Neuron (in vitro differentiated cells): ENCODE data around the gene ROBO4.

ENCODE experiments used
- H2AFZ ChIP-seq: one replicate; pipeline ENCODE4 v1.6.1; 2013; ENCODE audit warnings: low read depth, mild to moderate bottlenecking, inconsistent platforms, low read length, moderate library complexity
- H3K27me3 ChIP-seq: one replicate; pipeline ENCODE4 v1.6.1; 2013; ENCODE audit warnings: low read length; ENCODE audit not compliant: insufficient read depth
- H3K36me3 ChIP-seq: one replicate; pipeline ENCODE4 v1.6.1; 2013; ENCODE audit warnings: low read length; ENCODE audit not compliant: insufficient read depth
- H3K4me1 ChIP-seq: one replicate; pipeline ENCODE4 v1.6.1; 2013; ENCODE audit warnings: low read length; ENCODE audit not compliant: insufficient read depth
- H3K4me3 ChIP-seq: 2 replicates; pipeline ENCODE4 v1.5.1; 2013; ENCODE audit warnings: mild to moderate bottlenecking, low read length, moderate library complexity
- H3K9me3 ChIP-seq: one replicate; pipeline ENCODE4 v1.6.1; 2013; ENCODE audit warnings: low read length

ROBO4 gene

DNA sequence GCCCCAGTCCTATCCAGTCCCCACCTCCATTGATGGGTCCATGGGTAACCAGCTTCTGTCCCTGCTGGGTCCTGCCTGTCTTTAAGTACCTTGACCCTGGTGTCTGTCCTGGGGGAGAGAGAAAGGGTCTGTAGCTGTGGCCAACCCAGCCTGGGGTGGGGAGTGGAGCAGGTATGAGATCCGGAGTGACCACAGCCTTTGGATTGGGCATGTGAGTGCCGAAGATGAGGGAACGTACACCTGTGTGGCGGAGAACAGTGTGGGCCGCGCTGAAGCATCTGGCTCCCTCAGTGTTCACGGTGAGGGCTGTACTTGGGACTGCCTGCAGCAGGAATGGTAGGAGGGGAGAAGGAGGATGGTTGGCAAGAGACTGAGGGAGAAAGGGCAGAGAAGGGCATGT, 27.2 kb downstream of the ROBO4 start:
- Histone ChIP-seq H3K27me3 (peaks cover 94% of the 10 kb centered on the region), H3K36me3 (no peaks in the 10 kb centered on the region), H2AFZ (no peak overlapping the region), H3K4me3 (no peak overlapping the region), H3K4me1 (peaks cover 11% of the 10 kb centered on the region), H3K9me3 (no peaks in the 10 kb centered on the region)

DNA sequence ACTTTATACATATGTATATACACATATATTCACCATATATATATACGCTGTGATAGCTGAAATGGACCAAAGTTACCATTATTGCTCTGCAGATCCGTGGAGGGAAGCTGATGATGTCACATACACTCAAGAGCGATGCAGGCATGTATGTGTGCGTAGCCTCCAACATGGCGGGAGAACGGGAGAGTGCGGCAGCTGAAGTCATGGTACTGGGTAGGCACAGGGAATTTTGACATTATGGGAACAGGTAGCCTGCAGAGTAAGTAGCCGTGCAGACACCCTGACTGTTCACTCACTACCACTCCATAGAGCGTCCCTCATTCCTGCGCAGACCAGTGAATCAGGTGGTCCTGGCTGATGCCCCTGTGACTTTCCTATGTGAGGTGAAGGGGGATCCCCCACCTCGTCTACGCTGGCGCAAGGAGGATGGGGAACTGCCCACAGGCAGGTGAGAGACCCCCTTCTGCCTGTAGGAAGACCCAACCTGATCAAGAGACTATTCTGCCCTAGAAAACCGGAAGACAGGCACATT, 27.7 kb downstream of the ROBO4 start:
- Histone ChIP-seq H3K9me3 (no peaks in the 10 kb centered on the region), H2AFZ (no peak overlapping the region), H3K36me3 (no peaks in the 10 kb centered on the region), H3K4me3 (no peak overlapping the region), H3K27me3 (peaks cover 94% of the 10 kb centered on the region), H3K4me1 (peaks cover 16% of the 10 kb centered on the region)

DNA sequence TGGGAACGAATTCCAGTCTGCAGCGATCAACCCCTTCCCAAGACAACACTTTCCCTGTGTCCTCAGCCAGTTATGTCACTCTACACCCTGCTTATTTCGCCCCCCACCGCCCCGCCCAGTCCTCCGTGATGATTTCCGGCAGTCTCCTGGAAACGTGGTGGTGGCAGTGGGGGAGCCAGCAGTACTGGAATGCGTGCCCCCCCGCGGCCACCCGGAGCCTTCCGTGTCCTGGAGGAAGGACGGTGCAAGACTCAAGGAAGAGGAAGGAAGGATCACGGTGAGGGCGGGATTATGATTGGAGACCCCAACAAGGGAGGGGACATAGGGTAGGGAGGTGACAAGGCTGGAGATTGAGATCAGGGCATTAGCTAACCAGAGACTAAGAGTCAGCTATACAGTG, 28.3 kb downstream of the ROBO4 start:
- no peak overlapping the region for H3K4me3 ChIP-seq

DNA sequence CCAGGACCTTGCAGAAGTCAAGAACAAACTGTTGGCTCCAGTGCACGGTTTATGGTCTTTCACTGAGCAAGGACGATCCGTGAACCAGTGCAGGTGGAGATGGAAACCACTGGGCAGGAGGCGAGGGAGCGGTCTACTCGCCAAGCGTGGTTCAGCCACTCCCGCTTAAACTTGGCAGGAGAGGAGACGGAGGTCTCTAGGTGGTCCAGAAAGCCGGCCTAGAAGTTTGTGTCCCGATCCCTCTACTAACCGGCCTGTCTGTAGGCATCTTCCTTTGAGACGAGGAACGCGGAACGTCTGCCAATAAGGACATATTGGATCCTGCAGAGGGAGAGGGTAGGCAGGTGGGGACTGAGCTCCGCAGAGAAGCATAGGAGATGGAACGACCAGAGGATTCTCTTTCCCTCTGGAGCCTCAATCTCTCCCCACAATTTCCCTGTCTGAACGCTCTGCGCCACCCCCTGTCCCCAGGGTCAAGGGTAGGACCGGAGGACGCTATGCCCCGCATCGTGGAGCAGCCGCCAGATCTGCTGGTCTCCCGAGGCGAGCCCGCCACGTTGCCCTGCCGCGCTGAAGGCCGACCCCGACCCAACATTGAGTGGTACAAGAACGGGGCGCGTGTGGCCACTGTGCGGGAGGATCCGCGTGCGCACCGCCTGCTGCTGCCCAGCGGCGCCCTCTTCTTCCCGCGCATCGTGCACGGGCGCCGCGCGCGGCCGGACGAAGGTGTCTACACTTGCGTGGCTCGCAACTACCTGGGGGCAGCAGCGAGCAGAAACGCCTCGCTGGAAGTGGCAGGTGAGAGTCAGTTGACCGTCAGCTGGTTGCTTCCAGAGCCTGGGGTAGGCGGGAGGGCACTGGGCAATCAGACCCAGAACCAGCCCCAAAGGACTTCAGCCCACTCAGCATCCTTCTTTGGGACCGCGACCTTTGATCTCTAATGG, 29.1 kb downstream of the ROBO4 start:
- no peak overlapping the region for H2AFZ ChIP-seq
- H3K9me3 ChIP-seq: no peaks in the 10 kb centered on the region
- H3K4me3 ChIP-seq: no peak overlapping the region
- H3K4me1 ChIP-seq: peaks cover 18% of the 10 kb centered on the region
- H3K27me3 ChIP-seq: peaks cover 94% of the 10 kb centered on the region
- H3K36me3 ChIP-seq: no peaks in the 10 kb centered on the region

More for the DNA sequence above, 28.3 kb downstream of the ROBO4 start:
- no peaks in the 10 kb centered on the region for H3K36me3 ChIP-seq
- no peaks in the 10 kb centered on the region for H3K9me3 ChIP-seq
- no peak overlapping the region for H2AFZ ChIP-seq
- peaks cover 94% of the 10 kb centered on the region for H3K27me3 ChIP-seq
- peaks cover 17% of the 10 kb centered on the region for H3K4me1 ChIP-seq

DNA sequence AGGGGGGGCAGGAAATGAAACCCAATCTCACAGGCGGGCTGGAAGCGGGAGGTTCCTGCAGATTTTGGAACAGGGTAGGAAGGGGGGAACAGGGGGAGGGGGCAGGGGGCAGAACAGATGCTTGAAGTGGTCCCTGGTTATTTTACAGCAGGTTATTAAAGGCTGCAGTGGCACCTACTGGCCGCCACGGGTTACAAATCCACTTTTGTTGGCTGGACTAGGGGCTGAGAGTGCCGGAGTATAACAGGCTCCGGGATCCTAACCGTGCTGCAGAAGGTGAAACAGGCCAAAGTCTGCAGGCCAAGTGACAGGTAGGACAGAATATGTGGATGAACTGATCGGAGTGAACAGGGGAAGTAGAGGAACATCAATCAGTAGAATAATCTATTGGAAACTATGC, 30.0 kb downstream of the ROBO4 start:
- Histone ChIP-seq H3K4me1 (peaks cover 27% of the 10 kb centered on the region), H3K27me3 (peaks cover 95% of the 10 kb centered on the region), H3K4me3 (no peak overlapping the region), H2AFZ (no peak overlapping the region), H3K9me3 (no peaks in the 10 kb centered on the region), H3K36me3 (no peaks in the 10 kb centered on the region)

DNA sequence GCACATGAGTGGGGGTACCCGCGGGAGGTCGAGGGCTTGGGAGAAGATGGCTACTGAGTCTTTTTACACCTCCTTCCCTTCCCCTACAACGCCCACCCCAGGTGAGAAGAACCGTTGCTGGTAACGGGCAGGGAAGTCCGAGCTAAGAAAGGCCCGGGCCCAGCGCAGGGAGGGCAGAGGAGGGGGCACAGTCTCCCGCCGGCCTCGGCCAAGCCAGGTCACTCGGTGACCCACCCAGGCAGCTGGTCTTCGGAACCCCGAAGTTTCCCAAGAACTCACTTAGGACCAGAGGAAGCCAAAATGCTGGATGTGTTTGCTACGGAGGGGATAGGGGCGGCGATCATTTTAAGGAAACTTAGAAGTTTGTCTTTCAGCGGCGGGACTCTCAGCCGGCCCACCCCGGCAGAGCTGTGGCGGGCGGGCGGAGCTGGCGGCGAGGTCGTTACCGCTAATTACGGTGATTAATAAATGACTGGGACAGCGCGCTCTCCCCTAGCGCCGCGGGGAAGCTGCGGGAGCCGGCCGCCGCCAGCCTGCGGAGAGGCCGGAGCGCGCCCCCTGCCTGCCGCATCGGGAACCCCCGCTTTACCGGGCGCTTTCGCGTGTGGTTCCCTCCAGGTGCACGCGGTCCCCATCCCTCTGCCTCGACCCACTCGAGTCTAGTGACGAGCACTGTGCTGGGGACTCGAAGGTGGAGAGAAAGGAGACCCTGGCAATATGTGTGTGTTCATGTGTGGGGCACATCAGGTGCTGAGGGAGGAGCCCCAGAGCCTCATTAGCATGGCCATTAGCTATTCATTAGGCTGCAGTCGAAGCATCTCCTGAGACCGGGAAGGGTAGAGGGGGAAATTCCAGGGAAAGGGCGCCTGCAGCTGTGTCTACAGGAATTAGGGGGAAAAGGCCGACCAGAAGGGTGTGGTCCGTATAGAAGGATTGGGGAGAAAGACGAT, 31.5 kb downstream of the ROBO4 start:
- H2AFZ ChIP-seq: no peak overlapping the region
- no peaks in the 10 kb centered on the region for H3K9me3 ChIP-seq
- H3K4me1 ChIP-seq: peaks cover 37% of the 10 kb centered on the region
- peak overlapping the region; percentile 30 for H3K4me3 ChIP-seq
- H3K27me3 ChIP-seq: peaks cover 89% of the 10 kb centered on the region
- no peaks in the 10 kb centered on the region for H3K36me3 ChIP-seq

DNA sequence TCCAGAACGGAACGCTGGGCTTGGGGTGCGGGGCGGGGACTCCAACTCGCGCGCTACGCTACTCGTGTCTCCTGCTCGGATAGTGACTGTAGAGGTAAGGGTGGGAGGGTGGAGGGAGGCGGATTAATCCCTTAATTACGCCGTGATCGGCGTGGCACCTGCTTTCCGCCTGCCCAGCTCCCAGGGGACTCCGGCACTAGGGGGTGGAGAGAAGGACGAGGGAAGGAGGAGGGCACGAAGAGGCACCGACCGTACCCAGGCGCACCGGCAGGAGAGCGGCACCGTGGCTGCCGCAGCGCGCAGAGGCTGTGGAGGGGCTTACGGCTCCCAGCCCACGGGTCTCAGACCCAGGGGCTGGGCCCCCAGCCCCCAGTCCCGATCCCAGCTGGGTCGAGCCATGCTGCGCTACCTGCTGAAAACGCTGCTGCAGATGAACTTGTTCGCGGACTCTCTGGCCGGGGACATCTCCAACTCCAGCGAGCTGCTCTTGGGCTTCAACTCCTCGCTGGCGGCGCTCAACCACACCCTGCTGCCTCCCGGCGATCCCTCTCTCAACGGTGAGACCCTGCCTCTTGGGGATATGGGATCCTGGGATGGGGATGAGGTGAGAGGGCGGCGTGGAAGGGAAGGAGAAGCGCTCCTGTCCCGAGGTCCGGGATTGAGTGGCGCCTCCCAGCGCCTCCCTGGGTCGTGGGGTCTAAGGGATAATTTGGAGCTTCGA, 32.3 kb downstream of the ROBO4 start, which contains the start of gene ROBO3:
TSS of gene ROBO3 (plus strand) at position 252 of the 721 bp plus-strand sequence. CDS start at position 398, 146 bp downstream.
- peak within 1 kb of the TSS; percentile 30 for H3K4me3 ChIP-seq
- H3K27me3 ChIP-seq: peaks cover 87% of the 10 kb centered on the region
- no peaks in the 10 kb centered on the region for H3K9me3 ChIP-seq
- no peak within 1 kb of the TSS for H2AFZ ChIP-seq
- no peaks in the 10 kb centered on the region for H3K36me3 ChIP-seq
- peaks cover 37% of the 10 kb centered on the region for H3K4me1 ChIP-seq

DNA sequence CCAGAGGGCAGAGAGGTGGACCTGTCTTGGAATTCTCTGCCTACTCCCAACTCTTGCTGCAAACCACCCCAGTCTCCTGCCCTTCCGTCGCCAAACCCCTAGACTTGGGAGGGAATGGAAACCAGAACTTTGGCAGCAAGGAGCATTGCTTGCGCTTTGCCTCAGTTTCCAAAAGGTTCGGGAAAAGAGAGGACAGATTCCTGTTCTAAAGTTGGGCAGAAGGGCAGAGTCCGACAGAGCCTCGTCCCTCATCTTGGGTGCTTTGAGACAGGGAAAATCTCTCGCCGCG, 32.8 kb downstream of the ROBO4 start:
- Histone ChIP-seq H3K9me3 (no peaks in the 10 kb centered on the region), H2AFZ (no peak overlapping the region), H3K27me3 (peaks cover 82% of the 10 kb centered on the region), H3K36me3 (no peaks in the 10 kb centered on the region), H3K4me1 (peaks cover 37% of the 10 kb centered on the region), H3K4me3 (no peak overlapping the region)

DNA sequence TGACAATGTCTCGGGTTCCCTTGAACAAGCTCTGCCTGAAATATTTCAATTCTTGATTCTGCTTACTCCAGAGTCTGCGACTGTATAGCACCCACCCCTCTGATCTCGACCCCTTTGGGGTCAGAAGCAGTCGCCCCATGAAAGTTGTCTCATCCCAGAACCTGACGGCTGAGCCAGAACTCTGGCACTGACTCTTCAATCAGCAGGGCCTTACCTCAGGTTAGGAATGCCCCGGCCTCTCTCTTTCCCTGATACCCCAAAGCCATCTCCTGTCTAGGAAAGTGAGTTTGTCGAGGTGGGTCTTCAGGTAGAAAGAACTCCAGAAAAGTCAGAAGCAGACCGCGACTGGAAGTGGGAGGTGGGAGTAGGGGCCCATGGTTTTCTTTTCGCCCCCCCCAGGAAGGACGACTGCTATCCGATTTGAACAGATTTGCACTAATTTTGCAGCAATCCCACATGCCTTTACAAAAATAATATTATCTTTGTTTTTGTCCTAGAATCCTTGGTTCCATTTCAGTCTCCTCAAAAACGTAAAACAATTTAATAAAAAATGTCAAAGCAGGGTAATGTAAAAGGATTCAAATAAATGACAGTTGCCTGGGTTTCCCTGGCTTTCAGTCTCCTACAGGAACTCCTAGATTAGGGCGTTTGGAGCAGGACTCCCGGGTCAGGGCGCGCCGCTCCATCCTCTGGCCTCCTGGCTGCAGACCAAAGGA, 33.3 kb downstream of the ROBO4 start:
- Histone ChIP-seq H3K9me3 (no peaks in the 10 kb centered on the region), H3K4me1 (peaks cover 37% of the 10 kb centered on the region), H3K27me3 (peaks cover 80% of the 10 kb centered on the region), H2AFZ (no peak overlapping the region), H3K36me3 (no peaks in the 10 kb centered on the region), H3K4me3 (no peak overlapping the region)

DNA sequence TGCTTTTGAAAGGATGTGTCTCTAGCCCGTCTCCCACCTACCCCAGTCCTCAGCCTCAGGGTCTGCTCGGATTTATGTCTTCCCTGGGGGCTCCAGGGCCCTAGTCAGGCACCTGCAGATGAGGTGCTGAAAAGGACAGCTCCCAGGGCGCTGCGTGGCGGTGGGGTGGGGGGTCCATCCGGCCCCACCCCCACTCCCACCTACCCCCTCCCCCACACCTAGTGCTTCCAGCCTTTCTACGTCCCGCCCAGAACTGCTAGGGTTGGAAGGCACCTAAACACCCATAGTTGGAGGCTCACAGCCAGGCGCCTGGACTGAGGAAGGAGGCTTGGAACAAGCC, 33.9 kb downstream of the ROBO4 start:
- Histone ChIP-seq H3K36me3 (no peaks in the 10 kb centered on the region), H3K4me1 (peaks cover 34% of the 10 kb centered on the region), H2AFZ (no peak overlapping the region), H3K9me3 (no peaks in the 10 kb centered on the region), H3K27me3 (peaks cover 75% of the 10 kb centered on the region), H3K4me3 (no peak overlapping the region)

DNA sequence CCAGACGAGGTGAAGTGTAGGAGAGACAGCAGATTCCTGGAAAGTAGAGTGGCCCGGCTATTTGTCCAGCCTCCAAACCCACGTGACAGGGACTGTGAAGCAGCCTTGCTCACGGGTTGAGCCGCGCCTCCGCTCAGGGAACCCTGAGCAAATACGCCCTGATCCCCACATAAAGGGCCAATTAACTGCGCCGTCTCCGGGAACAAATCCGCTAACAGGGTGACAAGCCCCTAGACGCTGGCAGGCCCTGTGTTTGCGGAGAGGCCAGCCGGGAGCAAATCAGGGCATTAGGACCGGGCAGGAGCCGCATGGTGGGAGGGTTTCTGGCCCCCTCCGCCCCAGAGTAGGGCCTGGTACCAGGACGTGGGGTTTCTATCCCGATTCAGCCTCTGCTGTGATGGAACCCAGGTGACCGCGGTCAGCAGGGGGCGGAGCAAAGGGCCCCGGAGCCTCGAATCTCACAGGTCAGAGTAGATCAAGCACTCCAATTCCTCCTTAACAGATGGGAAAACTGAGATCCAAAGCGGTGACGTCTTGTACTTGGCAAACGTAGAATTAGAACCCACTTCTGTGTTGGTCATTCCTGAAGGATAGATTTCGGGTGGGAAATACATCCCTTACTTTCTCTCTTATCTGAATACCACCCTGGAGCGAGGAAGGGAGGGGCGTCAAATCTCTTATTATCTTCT, 34.4 kb downstream of the ROBO4 start:
- Histone ChIP-seq H2AFZ (no peak overlapping the region), H3K4me1 (peaks cover 32% of the 10 kb centered on the region), H3K4me3 (peak overlapping the region; percentile 26), H3K36me3 (no peaks in the 10 kb centered on the region), H3K27me3 (peaks cover 70% of the 10 kb centered on the region), H3K9me3 (no peaks in the 10 kb centered on the region)

DNA sequence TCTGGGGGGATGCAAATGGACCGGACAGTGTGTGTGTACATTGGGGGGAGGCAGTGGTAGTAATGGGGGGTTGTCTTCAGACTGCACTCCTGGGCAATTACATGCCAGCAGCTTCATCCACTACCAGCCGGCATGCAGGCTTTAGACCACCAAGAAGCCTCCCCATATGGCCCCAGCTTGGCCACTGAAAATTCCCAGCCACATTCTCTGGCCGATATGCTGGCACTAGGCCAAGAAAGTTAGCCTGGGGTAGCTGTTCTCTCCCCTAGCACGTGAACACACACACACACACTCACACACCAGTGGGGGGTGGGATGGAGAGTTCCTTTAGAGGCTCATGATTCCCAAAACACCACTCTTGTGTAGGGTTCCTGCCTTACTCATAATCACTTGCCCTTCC, 36.0 kb downstream of the ROBO4 start:
- Histone ChIP-seq H3K36me3 (no peaks in the 10 kb centered on the region), H3K4me1 (peaks cover 32% of the 10 kb centered on the region), H3K9me3 (no peaks in the 10 kb centered on the region), H3K27me3 (peaks cover 55% of the 10 kb centered on the region), H2AFZ (no peak overlapping the region), H3K4me3 (no peak overlapping the region)
